ENCODE results near the gene IFNGR2. TPM values are rescaled to one million over a fixed set of nuclear protein-coding genes. Genes with fewer than 3 reads are reported as not detected.

Gene IFNGR2
- total and polyA plus RNA-seq, 2 experiments from 2014 or later: 21.9 to 29.4 TPM

DNA sequence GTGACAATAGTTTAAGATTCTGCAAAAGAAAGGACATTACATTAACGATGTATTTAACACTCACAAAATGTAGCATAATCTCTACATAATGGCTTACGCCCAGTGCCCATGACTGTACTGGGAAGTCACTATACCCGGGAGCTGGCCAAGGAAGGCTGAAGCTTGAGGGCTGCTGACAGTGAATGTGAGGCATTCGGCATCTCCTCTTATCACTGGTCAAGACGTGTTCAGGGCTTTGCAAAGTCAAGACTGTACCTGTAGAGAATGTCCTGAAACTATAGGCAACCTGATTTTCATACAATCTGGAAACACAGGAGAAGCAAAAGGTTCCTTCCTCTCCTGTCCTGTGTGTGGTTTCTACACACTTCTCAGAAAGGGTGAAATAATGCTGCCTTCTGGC is 12.7 kb upstream of the IFNGR2 start (continued):
- TF ChIP-seq, protein P1, sequence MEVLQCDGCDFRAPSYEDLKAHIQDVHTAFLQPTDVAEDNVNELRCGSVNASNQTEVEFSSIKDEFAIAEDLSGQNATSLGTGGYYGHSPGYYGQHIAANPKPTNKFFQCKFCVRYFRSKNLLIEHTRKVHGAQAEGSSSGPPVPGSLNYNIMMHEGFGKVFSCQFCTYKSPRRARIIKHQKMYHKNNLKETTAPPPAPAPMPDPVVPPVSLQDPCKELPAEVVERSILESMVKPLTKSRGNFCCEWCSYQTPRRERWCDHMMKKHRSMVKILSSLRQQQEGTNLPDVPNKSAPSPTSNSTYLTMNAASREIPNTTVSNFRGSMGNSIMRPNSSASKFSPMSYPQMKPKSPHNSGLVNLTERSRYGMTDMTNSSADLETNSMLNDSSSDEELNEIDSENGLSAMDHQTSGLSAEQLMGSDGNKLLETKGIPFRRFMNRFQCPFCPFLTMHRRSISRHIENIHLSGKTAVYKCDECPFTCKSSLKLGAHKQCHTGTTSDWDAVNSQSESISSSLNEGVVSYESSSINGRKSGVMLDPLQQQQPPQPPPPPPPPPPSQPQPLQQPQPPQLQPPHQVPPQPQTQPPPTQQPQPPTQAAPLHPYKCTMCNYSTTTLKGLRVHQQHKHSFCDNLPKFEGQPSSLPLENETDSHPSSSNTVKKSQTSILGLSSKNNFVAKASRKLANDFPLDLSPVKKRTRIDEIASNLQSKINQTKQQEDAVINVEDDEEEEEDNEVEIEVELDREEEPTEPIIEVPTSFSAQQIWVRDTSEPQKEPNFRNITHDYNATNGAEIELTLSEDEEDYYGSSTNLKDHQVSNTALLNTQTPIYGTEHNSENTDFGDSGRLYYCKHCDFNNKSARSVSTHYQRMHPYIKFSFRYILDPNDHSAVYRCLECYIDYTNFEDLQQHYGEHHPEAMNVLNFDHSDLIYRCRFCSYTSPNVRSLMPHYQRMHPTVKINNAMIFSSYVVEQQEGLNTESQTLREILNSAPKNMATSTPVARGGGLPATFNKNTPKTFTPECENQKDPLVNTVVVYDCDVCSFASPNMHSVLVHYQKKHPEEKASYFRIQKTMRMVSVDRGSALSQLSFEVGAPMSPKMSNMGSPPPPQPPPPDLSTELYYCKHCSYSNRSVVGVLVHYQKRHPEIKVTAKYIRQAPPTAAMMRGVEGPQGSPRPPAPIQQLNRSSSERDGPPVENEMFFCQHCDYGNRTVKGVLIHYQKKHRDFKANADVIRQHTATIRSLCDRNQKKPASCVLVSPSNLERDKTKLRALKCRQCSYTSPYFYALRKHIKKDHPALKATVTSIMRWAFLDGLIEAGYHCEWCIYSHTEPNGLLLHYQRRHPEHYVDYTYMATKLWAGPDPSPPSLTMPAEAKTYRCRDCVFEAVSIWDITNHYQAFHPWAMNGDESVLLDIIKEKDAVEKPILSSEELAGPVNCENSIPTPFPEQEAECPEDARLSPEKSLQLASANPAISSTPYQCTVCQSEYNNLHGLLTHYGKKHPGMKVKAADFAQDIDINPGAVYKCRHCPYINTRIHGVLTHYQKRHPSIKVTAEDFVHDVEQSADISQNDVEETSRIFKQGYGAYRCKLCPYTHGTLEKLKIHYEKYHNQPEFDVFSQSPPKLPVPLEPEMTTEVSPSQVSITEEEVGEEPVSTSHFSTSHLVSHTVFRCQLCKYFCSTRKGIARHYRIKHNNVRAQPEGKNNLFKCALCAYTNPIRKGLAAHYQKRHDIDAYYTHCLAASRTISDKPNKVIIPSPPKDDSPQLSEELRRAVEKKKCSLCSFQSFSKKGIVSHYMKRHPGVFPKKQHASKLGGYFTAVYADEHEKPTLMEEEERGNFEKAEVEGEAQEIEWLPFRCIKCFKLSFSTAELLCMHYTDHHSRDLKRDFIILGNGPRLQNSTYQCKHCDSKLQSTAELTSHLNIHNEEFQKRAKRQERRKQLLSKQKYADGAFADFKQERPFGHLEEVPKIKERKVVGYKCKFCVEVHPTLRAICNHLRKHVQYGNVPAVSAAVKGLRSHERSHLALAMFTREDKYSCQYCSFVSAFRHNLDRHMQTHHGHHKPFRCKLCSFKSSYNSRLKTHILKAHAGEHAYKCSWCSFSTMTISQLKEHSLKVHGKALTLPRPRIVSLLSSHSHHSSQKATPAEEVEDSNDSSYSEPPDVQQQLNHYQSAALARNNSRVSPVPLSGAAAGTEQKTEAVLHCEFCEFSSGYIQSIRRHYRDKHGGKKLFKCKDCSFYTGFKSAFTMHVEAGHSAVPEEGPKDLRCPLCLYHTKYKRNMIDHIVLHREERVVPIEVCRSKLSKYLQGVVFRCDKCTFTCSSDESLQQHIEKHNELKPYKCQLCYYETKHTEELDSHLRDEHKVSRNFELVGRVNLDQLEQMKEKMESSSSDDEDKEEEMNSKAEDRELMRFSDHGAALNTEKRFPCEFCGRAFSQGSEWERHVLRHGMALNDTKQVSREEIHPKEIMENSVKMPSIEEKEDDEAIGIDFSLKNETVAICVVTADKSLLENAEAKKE (CRISPR knock-in tag; IDR thresholded peaks at IDR 0.05): no peak

DNA sequence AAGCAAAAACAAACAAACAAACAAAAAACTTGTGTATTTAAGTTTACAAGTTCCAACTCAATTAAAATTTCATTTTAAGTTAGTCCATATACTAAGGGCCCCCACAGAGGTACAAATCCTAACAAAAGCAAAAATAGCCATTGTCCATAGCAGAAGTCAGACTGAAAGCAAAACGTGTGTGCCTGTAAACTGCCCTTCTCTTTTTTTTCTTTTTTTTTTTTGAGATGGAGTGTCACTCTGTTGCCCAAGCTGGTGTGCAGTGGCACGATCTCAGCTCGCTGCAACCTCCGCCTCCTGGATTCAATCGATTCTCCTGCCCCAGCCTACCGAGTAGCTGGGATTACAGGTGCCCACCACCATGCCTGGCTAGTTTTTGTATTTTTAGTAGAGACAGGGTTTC is 11.6 kb upstream of the IFNGR2 start:
- Histone ChIP-seq H3K36me3 (ENCODE audit: insufficient read depth) (no peaks in the 10 kb centered on the region), H3K9me2 (ENCODE audit: insufficient read depth) (no peaks in the 10 kb centered on the region), H3K4me2 (no peak overlapping the region), H2AFZ (no peak overlapping the region), H3K4me1 (ENCODE audit: insufficient read depth) (no peaks in the 10 kb centered on the region), H3K27ac (ENCODE audit: low read depth) (no peak overlapping the region), H4K20me1 (replicated peaks; ENCODE audit: insufficient read depth) (no peaks in the 10 kb centered on the region), H3F3A (replicated peaks; ENCODE audit: low read depth) (no peaks in the 10 kb centered on the region), H3K4me3 (no peak overlapping the region), H3K27me3 (ENCODE audit: insufficient read depth) (no peaks in the 10 kb centered on the region), H3K79me2 (replicated peaks; ENCODE audit: insufficient read depth) (no peaks in the 10 kb centered on the region)
- Mint-ChIP-seq H3K27me3 (ENCODE audit: insufficient read depth, low read depth, poor library complexity) (peaks cover 2% of the 10 kb centered on the region), H3K4me3 (no peak overlapping the region), H3K9me3 (no peaks in the 10 kb centered on the region), H3K36me3 (ENCODE audit: low read depth) (no peaks in the 10 kb centered on the region), H3K27ac (no peak overlapping the region), H3K4me1 (peaks cover 4% of the 10 kb centered on the region)
- no peak for ATAC-seq
- DNase-seq (ENCODE audit: low spot score): no peak
- TF ChIP-seq JUNB (IDR thresholded peaks at IDR 0.05; ENCODE audit: unreplicated experiment): no peak
- TF ChIP-seq, protein P2, sequence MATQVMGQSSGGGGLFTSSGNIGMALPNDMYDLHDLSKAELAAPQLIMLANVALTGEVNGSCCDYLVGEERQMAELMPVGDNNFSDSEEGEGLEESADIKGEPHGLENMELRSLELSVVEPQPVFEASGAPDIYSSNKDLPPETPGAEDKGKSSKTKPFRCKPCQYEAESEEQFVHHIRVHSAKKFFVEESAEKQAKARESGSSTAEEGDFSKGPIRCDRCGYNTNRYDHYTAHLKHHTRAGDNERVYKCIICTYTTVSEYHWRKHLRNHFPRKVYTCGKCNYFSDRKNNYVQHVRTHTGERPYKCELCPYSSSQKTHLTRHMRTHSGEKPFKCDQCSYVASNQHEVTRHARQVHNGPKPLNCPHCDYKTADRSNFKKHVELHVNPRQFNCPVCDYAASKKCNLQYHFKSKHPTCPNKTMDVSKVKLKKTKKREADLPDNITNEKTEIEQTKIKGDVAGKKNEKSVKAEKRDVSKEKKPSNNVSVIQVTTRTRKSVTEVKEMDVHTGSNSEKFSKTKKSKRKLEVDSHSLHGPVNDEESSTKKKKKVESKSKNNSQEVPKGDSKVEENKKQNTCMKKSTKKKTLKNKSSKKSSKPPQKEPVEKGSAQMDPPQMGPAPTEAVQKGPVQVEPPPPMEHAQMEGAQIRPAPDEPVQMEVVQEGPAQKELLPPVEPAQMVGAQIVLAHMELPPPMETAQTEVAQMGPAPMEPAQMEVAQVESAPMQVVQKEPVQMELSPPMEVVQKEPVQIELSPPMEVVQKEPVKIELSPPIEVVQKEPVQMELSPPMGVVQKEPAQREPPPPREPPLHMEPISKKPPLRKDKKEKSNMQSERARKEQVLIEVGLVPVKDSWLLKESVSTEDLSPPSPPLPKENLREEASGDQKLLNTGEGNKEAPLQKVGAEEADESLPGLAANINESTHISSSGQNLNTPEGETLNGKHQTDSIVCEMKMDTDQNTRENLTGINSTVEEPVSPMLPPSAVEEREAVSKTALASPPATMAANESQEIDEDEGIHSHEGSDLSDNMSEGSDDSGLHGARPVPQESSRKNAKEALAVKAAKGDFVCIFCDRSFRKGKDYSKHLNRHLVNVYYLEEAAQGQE (IDR thresholded peaks at IDR 0.05; ENCODE audit: unreplicated experiment): no peak
- no peak for TF ChIP-seq NANOG (IDR thresholded peaks at IDR 0.05; ENCODE audit: borderline replicate concordance)
- no peak for TF ChIP-seq STAT1 (IDR thresholded peaks at IDR 0.05; ENCODE audit: unreplicated experiment)
- no peak for TF ChIP-seq ZNF114 (CRISPR knock-in tag; IDR thresholded peaks at IDR 0.05)
- no peak for TF ChIP-seq POLR2AphosphoS5 (IDR thresholded peaks at IDR 0.05; ENCODE audit: low read depth)
- TF ChIP-seq CREB1 (CRISPR knock-in tag; IDR thresholded peaks at IDR 0.05; ENCODE audit: low read depth): no peak
- TF ChIP-seq, protein P3, sequence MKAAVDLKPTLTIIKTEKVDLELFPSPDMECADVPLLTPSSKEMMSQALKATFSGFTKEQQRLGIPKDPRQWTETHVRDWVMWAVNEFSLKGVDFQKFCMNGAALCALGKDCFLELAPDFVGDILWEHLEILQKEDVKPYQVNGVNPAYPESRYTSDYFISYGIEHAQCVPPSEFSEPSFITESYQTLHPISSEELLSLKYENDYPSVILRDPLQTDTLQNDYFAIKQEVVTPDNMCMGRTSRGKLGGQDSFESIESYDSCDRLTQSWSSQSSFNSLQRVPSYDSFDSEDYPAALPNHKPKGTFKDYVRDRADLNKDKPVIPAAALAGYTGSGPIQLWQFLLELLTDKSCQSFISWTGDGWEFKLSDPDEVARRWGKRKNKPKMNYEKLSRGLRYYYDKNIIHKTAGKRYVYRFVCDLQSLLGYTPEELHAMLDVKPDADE (IDR thresholded peaks at IDR 0.05): no peak
- TF ChIP-seq, protein P4, sequence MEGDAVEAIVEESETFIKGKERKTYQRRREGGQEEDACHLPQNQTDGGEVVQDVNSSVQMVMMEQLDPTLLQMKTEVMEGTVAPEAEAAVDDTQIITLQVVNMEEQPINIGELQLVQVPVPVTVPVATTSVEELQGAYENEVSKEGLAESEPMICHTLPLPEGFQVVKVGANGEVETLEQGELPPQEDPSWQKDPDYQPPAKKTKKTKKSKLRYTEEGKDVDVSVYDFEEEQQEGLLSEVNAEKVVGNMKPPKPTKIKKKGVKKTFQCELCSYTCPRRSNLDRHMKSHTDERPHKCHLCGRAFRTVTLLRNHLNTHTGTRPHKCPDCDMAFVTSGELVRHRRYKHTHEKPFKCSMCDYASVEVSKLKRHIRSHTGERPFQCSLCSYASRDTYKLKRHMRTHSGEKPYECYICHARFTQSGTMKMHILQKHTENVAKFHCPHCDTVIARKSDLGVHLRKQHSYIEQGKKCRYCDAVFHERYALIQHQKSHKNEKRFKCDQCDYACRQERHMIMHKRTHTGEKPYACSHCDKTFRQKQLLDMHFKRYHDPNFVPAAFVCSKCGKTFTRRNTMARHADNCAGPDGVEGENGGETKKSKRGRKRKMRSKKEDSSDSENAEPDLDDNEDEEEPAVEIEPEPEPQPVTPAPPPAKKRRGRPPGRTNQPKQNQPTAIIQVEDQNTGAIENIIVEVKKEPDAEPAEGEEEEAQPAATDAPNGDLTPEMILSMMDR (conservative IDR thresholded peaks at IDR 0.05; ENCODE audit: low read depth in 2 of 2): no peak
- TF ChIP-seq EZH2phosphoT487 (IDR thresholded peaks at IDR 0.05; ENCODE audit: unreplicated experiment): no peak
